Adrenal gland (tissue), 12 donors: Measurements from ENCODE around the gene PDE6B. TPM values are rescaled to one million over a fixed set of nuclear protein-coding genes. Genes with fewer than 3 reads are reported as not detected.
A peak's percentile ranks its signal among the peaks of the same experiment; 100 is the strongest.
"Not testable (repeated sequence)": the region's sequence is repeated elsewhere in the genome, so short reads cannot be mapped to it uniquely, and the experiment has no call there.

Source experiments
- DNase-seq, 7 donors: peaks; one replicate each; pipeline ENCODE4 v3.0.0-alpha.2; 2019 to 2020
- H3K27ac ChIP-seq, 5 donors: fragments of 200-600 bp; sonication (generic) in 4 of 5; 1 replicate in 3 of 5; 2 replicates in 2 of 5; pipeline versions ENCODE4 v1.5.1 to v1.8.0; 2016 to 2020; ENCODE audit warnings: mild to moderate bottlenecking in 1 of 5
- H3K27me3 ChIP-seq: fragments of 200-600 bp; 2 replicates; pipeline ENCODE4 v1.8.0; 2021
- H3K36me3 ChIP-seq, 2 donors: fragments of 200-600 bp; replicated peaks in 1 of 2; 1 replicate in 1 of 2; 2 replicates in 1 of 2; pipeline versions ENCODE4 v1.5.1 to v1.8.0; 2018 to 2022
- H3K4me1 ChIP-seq, 2 donors: fragments of 200-600 bp; replicated peaks in 1 of 2; 1 replicate in 1 of 2; 2 replicates in 1 of 2; pipeline versions ENCODE4 v1.5.1 to v1.8.0; 2018 to 2021
- H3K4me3 ChIP-seq, 4 donors: fragments of 200-600 bp; sonication (generic) in 3 of 4; one replicate each; pipeline ENCODE4 v1.5.1; 2016 to 2018
- H3K9me3 ChIP-seq, 3 donors: fragments of 200-600 bp; sonication (generic) in 1 of 3; replicated peaks in 1 of 3; 1 replicate in 2 of 3; 2 replicates in 1 of 3; pipeline versions ENCODE4 v1.5.1 to v1.8.0; 2016 to 2021
- POLR2A ChIP-seq, 2 donors: fragments of 450-650 bp; IDR thresholded peaks; one replicate each; pipeline ENCODE4 v1.6.1; 2017; ENCODE audit warnings: antibody characterized with exemption in 2 of 2, mild to moderate bottlenecking in 2 of 2, moderate library complexity in 1 of 2
- WGBS, 4 donors: extraction: QIAGEN DNeasy Blood & Tissue Kit in 2 of 4; methylation state at CpG; one replicate each; pipeline versions ENCODE4 v1.1.5 to v1.1.7; 2013 to 2017; 5-methylcytosine and 5-hydroxymethylcytosine counted together
- intact Hi-C, 2 donors: fragments of 100-400 bp; cut with DNase I; formaldehyde crosslinking; loops; one replicate each; pipeline versions ENCODE4 v1.14.1 to v1.15.0; 2022 to 2023
- polyA plus RNA-seq, 3 donors: library from polyadenylated mRNA; stranded (reverse); fragments of 200-250 nt in 2 of 3; fragments of 350-450 nt in 1 of 3; fragmentation: Illumina TruSeq in 1 of 3; extraction: RNeasy Lipid Tissue Mini Kit (QIAGEN cat#74804) in 1 of 3; gene quantifications; one replicate each; pipeline ENCODE4 v1.2.3, GENCODE V29; 2013 to 2014
- total RNA-seq, 9 donors: library from RNA; depleted of rRNA in 4 of 9; stranded (reverse); fragments of >200 nt in 4 of 9; fragments of 120-200 nt in 1 of 9; fragmentation: NEBNext Ultra II Directional in 1 of 9; extraction: Animal tissue kit (Norgen Biotek cat#: 25700) in 1 of 9; gene quantifications; one replicate each; pipeline versions ENCODE4 v1.1.0 to v1.2.4, GENCODE V29; 2013 to 2023
- TF ChIP-seq, protein P1 (sequence below), 6 experiments: fragments of 450-650 bp in 4 of 6; fragments of 200-600 bp in 2 of 6; sonication (generic) in 1 of 6; IDR thresholded peaks; 1 replicate in 5 of 6; 2 replicates in 1 of 6; pipeline versions ENCODE4 v1.5.1 to v1.8.0; 2016 to 2021; ENCODE audit warnings: antibody characterized with exemption in 6 of 6, mild to moderate bottlenecking in 2 of 6, moderate library complexity in 1 of 6
- donor health status: healthy with polysubstance abuse.
- donor health status: Bipolar disorder and iron deficiency.
- donor health status: DM: yes; HTN: yes; CAD: no.
- donor health status: DM: no; HTN: no; CAD: no.
- donor health status: DM: no; HTN: no; CAD: no.
- donor health status: DM: yes; HTN: yes; CAD: no.

Gene PDE6B
- total and polyA plus RNA-seq, 12 donors, result 0.68 to 26.6 (median 1.9) TPM; not detected in 2

DNA sequence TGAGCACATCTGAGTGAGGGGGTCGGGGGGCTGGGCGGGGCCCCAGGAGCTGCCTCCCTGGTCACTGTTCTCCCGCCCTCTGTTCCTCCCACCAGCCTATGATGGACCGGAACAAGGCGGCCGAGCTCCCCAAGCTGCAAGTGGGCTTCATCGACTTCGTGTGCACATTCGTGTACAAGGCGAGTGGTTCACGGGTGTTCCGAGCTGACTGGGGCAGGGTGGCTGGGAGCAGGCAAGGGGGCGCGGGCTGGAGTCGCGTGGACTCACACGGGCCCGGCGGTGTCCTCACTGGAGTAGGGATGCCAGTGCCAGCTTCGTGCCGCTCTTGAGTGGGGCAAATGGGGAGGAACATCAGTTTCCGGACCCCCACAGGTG lies 41.0 kb downstream of the PDE6B start:
- Histone ChIP-seq H3K27ac (no peak overlapping the region), H3K27me3 (peaks cover 6% of the 10 kb centered on the region), H3K36me3 (peaks cover 0 to 7% of the 10 kb centered on the region in 2 donors), H3K4me1 (no peaks in the 10 kb centered on the region), H3K4me3 (no peak overlapping the region), H3K9me3 (no peaks in the 10 kb centered on the region)
- WGBS, 4 donors, result 79 to 82% (median 80%) methylated on average over 15 to 22 of the region's 22 CpGs
- intact Hi-C loops, result no loop called here
- TF ChIP-seq POLR2A (IDR thresholded peaks at IDR 0.05), result no peak
- TF ChIP-seq, protein P1, sequence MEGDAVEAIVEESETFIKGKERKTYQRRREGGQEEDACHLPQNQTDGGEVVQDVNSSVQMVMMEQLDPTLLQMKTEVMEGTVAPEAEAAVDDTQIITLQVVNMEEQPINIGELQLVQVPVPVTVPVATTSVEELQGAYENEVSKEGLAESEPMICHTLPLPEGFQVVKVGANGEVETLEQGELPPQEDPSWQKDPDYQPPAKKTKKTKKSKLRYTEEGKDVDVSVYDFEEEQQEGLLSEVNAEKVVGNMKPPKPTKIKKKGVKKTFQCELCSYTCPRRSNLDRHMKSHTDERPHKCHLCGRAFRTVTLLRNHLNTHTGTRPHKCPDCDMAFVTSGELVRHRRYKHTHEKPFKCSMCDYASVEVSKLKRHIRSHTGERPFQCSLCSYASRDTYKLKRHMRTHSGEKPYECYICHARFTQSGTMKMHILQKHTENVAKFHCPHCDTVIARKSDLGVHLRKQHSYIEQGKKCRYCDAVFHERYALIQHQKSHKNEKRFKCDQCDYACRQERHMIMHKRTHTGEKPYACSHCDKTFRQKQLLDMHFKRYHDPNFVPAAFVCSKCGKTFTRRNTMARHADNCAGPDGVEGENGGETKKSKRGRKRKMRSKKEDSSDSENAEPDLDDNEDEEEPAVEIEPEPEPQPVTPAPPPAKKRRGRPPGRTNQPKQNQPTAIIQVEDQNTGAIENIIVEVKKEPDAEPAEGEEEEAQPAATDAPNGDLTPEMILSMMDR (IDR thresholded peaks at IDR 0.05), result no peak
- no peak for DNase-seq

DNA sequence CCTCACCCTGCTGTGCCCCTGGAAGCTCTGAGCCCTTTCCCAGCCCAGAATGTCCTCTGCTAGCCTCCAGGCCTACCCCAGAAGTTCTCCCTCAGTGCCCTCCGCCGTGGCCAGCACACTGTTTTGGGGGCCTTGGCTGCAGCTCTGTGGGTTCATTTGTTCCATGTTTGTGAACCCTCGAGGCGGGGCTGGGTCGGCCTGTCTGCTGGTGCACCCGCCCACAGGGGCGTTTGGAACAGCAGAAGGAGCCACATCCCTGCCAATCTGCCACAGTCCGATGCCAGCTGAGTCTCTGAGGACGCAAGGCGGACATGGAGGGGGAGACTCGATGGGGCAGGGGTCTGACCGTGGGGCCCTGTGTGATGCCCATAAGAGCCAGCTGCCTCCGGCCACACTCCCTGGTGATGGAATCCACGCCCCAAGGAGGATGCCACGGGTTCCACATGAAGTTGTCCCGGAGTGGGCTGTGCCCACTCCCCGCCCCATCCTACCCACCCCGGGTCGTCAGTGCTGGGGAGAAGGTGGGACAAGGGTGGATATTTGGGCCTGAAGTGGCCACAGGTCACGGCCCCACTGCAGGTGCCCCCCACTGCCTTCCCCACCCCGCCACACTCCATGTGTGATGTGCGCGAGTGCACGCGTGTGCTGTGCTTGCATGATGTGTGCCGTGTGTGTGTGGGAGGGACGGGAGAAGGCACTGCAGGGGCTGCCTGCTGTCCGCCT lies 41.6 kb downstream of the PDE6B start:
- no peak overlapping the region for H3K27ac ChIP-seq
- H3K36me3 ChIP-seq, result peaks cover 0 to 12% of the 10 kb centered on the region in 2 donors
- DNase-seq, result no peak
- H3K4me1 ChIP-seq, result no peaks in the 10 kb centered on the region
- no peak overlapping the region for H3K4me3 ChIP-seq
- no peaks in the 10 kb centered on the region for H3K9me3 ChIP-seq
- TF ChIP-seq POLR2A (IDR thresholded peaks at IDR 0.05), result no peak
- TF ChIP-seq, protein P1 (IDR thresholded peaks at IDR 0.05), result no peak
- WGBS, 4 donors, result 82 to 87% (median 83%) methylated on average over 10 to 28 of the region's 28 CpGs
- H3K27me3 ChIP-seq, result peaks cover 6% of the 10 kb centered on the region
- intact Hi-C loops, result no loop called here

DNA sequence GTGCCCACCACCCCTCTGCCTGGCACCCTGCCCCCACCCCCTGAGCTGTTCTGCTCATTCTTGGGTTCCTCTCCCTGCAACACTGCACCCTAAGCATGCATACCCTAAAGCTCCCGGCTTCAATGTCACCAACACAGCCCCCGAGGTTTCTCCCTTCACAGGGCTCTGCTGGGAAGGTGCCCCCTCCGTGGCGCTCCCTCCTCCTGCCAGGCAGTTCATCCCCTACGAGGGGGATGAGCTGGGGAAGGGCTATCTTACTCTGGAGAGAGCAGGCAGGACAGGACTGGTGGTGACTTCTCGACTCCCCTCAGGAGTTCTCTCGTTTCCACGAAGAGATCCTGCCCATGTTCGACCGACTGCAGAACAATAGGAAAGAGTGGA lies 42.2 kb downstream of the PDE6B start:
- Histone ChIP-seq H3K9me3 (no peaks in the 10 kb centered on the region), H3K36me3 (peaks cover 0 to 18% of the 10 kb centered on the region in 2 donors), H3K27ac (no peak overlapping the region), H3K27me3 (peaks cover 6% of the 10 kb centered on the region), H3K4me1 (no peaks in the 10 kb centered on the region), H3K4me3 (no peak overlapping the region)
- TF ChIP-seq, protein P1 (IDR thresholded peaks at IDR 0.05), result no peak
- TF ChIP-seq POLR2A (IDR thresholded peaks at IDR 0.05), result no peak
- DNase-seq, result no peak
- 60 to 68% (median 66%) methylated on average over 10 of the region's 10 CpGs for WGBS, 4 donors
- intact Hi-C loops, result no loop called here

DNA sequence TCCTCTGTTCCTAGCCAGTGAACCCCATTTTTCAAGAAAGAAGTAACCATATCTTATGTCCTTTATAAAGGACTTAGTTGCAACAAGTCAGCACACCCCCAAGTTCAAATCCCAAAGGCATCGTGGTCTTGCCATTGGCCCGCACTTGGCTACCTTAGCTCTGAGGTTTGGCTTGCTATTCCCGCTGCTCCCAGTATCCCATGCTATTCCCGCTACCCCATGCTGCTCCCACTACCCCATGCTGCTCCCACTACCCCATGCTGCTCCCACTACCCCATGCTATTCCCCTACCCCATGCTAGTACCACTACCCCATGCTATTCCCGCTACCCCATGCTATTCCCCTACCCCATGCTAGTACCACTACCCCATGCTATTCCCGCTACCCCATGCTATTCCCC lies 42.8 kb downstream of the PDE6B start:
- 89 to 94% (median 91%) methylated on average over 4 to 6 of the region's 6 CpGs for WGBS, 4 donors
- H3K9me3 ChIP-seq, H3K4me1 ChIP-seq, DNase-seq, H3K27me3 ChIP-seq, H3K4me3 ChIP-seq, H3K27ac ChIP-seq, intact Hi-C loops: not testable (repeated sequence)
- peaks cover 0 to 24% of the 10 kb centered on the region in 2 donors for H3K36me3 ChIP-seq

DNA sequence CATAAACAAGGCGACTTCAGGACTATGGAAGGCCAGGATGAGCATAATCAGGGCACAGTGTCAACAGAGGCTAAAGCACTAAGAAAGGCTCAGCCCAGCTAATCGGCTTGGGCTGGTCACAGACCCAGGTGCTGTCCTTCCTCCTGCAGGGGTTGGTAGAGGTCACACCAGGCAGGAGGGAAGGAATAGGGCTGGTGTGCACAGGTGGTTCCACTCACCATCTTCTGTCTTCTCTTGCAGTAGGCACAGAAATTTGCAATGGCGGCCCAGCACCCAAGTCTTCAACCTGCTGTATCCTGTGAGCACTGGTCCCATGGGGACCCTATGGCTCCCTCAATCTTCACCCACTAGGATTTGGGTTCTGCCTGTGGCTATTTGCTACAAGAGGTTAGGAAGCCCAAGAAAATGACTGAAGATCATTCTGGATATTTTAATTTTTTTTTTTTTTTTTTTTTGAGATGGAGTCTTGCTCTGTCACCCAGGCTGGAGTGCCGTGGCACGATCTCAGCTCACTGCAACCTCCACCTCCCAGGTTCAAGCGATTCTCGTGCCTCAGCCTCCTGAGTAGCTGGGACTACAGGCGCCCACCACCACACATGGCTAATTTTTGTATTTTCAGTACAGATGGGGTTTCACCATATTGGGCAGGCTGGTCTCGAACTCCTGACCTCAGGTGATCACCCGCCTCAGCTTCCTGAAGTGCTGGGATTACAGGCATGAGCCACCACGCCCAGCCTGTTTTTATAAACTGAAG lies 44.6 kb downstream of the PDE6B start:
- H3K27ac ChIP-seq, H3K9me3 ChIP-seq, H3K4me3 ChIP-seq, H3K27me3 ChIP-seq, intact Hi-C loops: not testable (repeated sequence)
- WGBS, 4 donors, result 87 to 91% (median 90%) methylated on average over 11 of the region's 11 CpGs
- Histone ChIP-seq H3K4me1 (peaks cover 9 to 11% of the 10 kb centered on the region in 2 donors), H3K36me3 (peaks cover 0 to 24% of the 10 kb centered on the region in 2 donors)
- DNase-seq, result peak in 1 of 7 donors; percentile 24
